ENCODE measurements around the gene THOC7.
A peak's percentile ranks its signal among the peaks of the same experiment; 100 is the strongest.

THOC7 gene

DNA sequence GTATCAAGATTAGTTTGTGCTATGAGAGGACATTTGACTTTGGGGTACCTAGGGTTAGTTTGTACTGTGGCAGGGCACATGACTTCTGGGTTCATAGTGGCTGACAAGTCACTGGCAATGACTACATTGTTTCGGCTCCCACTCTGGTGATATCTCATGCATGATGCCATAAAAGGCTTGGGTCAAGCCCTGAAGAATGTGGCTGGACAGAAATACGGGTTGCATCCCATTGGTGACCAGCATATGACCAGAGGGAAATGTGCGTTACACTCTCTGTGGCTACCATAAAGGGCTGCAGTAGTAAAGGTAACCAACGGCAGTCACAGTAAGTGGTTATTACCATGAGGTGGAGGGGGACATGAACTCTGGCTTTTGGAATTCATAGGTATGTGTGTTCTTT, 18.4 kb downstream of the THOC7 start:
- DNase-seq (ENCODE audit: low read depth in 2 of 2): no peak

- DNase-seq (ENCODE audit: low read depth in 2 of 2): no peak
Measured at GRCh38 chr3:63842127-63842526, 21.5 kb downstream of the THOC7 start.

DNA sequence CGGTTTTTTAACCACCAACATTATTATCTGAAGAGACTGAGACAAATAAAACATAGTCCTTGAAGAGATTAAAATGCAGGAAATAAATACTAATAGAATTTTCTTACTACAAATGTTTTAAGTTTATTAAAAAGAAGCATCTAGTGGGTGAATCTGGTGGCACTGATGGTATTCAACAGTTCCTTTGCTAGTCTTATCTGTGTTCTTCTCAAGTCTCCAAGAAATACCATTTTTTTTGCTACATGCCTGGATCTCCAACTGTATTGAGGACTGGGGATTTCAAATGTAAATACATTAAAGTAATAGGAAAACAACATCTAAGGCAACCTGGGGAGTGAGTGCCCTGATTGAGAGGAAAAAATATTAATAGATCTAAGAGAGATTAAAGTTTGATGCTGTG, 21.9 kb downstream of the THOC7 start:
- DNase-seq (ENCODE audit: low read depth in 2 of 2): no peak

DNA sequence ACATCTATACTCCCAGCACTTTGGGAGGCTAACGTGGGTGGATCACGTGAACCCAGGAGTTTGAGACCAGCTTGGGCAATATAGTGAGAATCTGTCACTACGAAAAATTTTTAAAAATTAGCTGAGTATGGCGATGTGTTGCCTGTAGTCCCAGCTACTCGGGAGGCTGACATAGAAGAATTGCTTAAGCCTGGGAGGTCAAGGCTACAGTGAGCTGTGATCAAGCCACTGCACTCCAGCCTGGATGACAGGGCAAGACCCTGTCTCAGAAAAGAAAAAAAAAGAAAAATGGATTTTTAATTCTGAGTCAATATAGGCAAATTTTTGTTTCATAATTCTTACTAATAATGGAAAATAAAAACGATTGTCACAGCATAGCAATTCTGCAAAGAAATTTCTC, 31.2 kb downstream of the THOC7 start:
- DNase-seq (ENCODE audit: low read depth in 2 of 2): no peak

DNA sequence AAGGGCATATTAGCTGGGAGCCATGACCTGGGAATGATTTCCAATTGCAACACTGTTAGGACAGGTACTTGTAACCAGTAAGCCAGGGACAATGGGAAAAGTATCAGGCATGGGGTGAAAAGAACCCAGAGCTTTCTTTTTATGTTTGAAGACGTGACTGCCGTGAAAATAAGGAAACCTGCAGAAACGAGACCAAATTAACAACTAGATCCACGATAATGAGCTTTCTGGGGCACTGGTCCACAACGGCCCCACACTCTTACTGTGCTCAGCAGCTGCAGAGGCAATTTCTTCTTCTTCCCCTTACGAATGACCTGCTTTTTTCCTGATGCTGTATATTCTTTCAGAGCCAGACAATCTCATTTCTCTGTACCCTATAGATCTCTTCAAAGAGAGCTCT, 33.1 kb downstream of the THOC7 start:
- DNase-seq (ENCODE audit: low read depth in 2 of 2): no peak

- no peak for DNase-seq (ENCODE audit: low read depth in 2 of 2)
Measured at GRCh38 chr3:63824309-63824708, 39.3 kb downstream of the THOC7 start.

GRCh38 chr3:63819151-63819398, 44.5 kb downstream of the THOC7 start, which contains the start of gene C3orf49:
C3orf49 (plus strand) TSS chr3:63819299; CDS start chr3:63819472, 173 bp downstream.
- no peak for DNase-seq (ENCODE audit: low read depth in 2 of 2)

DNA sequence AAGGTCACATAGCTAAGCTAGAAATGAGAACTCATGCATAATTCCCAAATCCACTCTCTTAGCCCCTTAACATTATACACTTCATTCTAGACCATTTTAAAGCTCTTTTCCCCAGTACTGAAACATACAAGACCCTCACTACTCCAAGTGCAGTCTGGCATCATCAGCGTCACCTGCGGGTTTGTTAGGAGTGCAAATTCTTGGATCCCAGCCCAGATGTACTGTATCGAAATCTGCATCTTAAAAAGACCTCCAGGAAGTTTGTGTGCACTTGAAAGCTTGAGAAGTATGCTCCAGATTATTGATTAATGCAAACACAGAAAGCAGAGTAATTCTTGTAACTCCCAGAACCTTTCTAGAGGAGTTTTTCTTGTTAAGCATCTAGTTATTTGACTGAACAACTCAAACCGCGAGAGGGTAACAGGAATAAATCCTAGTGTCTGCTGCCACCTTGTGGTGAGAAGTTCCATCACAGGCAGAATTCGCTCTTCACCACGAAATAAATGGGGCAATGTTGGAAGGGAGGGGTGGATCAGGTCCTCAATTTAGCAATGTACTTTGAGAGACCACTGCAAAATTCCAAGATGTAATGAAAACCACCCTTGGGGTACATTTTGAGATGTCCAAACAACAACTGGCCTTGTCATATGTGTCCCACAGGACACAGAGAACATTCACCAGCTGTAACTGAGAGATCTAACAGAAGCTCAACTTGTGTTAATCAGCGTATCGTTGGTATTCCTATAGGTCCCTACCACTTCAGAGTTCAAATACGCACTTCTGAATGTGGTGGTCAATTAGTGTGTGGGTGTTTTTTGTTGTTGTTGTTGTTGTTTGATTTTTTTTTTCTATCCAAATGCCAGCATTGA, 45.1 kb downstream of the THOC7 start:
- peak; percentile 25 to 39 for DNase-seq (ENCODE audit: low read depth in 2 of 2)

DNA sequence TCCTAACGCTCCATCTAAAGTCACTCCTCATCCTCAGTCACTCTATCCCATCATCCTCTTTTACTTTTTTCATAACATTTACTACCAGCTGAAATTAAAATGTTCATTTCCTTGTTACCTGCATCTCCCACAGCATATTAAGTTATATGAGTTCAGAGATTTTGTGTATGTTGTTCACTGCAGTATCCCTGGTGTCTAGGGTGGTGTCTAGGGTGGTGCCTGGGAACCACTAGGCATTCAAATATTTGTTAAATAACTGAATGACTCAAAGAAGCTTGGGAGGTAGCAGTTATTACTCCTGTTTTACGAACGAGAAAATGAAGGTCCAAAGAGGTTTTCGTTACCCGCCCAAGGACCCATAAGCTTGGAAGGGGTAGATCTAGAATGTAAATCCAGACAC, 46.4 kb downstream of the THOC7 start:
- no peak for DNase-seq (ENCODE audit: low read depth in 2 of 2)

DNA sequence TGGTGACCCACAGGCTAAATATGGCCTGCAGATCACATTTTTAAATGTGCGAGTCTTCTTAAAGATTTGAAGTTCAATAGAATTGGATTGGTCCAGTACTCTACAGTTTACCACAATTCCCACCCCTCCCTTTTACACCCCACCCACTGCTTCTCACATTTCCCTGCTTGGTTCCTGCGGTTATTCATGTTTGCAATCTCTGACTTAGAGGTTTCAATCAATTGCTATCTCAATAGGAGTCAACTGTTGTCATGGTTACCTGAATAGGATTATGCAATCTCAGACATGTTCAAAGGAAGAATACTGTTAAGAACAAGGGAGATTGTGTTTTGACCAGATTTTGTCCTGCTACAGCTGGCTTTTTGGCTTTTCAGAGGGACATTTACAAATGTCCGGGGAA, 49.4 kb downstream of the THOC7 start:
- no peak for DNase-seq (ENCODE audit: low read depth in 2 of 2)

GRCh38 chr3:63809607-63810006, 54.0 kb downstream of the THOC7 start:
- DNase-seq (ENCODE audit: low read depth in 2 of 2): no peak

GRCh38 chr3:63808633-63809032, 55.0 kb downstream of the THOC7 start:
- no peak for DNase-seq (ENCODE audit: low read depth in 2 of 2)

DNA sequence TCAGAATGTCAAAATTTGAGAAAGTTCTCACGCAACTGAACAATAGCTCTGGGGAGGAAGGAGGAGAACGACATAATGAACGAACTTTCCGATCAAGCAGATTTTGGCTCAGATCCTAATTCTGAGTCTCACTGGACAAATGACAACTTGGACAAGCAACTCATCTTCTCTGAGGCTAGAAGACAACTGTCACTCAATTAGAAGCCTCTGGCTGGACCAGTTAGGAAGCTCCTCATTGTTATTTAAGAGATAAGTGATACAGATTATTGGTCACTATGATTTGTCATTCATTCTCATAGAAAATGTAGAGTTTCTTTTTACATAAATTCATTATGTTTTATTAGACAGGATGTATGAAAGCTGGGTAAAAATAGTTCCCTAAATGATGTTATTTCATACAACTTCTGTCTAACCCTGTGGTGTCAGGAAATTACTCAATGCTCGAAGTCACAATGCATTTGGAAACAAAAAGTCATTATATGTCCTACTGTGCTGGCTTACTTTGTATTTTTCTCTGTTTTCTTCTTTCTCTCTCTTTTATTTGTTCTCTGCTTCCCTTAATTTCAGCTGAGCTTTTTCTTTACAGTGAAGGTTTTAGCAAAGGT, 55.5 kb downstream of the THOC7 start:
- no peak for DNase-seq (ENCODE audit: low read depth in 2 of 2)

- DNase-seq (ENCODE audit: low read depth in 2 of 2): no peak
Measured at GRCh38 chr3:63803911-63804310, 59.7 kb downstream of the THOC7 start.

DNA sequence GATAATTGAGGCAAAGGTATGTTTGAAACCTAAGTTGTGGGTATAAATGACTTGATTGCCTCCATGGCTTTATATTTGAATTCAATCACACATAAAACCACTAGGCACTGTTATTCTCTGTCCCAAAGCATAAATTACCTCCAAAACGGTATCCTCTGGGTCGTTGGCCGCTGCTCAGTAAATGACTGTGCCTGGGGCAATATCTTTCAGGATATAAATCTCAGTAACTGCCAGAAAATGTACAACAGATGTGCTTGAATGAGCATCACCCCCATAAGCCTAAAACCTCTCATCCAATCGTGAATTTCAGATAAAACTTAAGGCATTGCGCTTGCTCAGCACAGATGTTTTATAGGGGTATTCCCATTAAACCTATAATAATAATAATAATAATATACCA, 63.5 kb downstream of the THOC7 start:
- no peak for DNase-seq (ENCODE audit: low read depth in 2 of 2)

GRCh38 chr3:63798949-63799348, 64.7 kb downstream of the THOC7 start:
- no peak for DNase-seq (ENCODE audit: low read depth in 2 of 2)

- DNase-seq (ENCODE audit: low read depth in 2 of 2): no peak
Measured at GRCh38 chr3:63798544-63798943, 65.1 kb downstream of the THOC7 start.

DNA sequence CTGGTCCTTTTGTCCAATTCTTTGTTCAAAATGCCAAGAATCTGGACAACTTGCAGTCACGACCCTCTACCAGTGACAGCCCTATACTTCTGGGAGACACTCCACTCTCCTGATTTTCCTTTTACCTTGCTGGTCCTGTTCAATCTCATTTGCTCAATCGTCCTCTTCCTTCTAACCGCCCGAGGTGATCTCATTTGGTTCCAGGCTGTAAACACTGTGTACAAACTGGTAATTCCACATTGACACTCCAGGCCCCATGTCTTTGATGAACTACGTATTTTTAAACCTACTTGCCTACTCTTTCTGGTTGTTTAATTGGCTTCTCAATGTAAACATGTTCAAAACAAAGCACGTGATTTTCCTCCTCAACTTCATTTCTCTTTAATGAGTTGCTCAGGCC, 68.2 kb downstream of the THOC7 start:
- DNase-seq (ENCODE audit: low read depth in 2 of 2): no peak

- no peak for DNase-seq (ENCODE audit: low read depth in 2 of 2)
Measured at GRCh38 chr3:63791974-63792373, 71.6 kb downstream of the THOC7 start.

Data from activated CD8-positive, alpha-beta memory T cell treated with anti-CD3 and anti-CD28 coated beads for 4 hours (primary cell).